KBM-7 (cell line): Measurements from ENCODE around the gene COL13A1.

Experiments
- DNase-seq: peaks from one replicate; pipeline ENCODE4 v3.0.0-alpha.2; 2015
- in situ Hi-C: fragments of 300-500 bp; cut with MboI; formaldehyde crosslinking; loops from 2 replicates; pipeline ENCODE4 v1.14.3; 2020; ENCODE audit warnings: low sequenced_read_pairs, low pct_unique_long_range_greater_than_20kb, mixed read lengths

COL13A1 gene

GRCh38 chr10:69895759-69896158 is 94.1 kb downstream of the COL13A1 start:
- no peak for DNase-seq
- in situ Hi-C loops: no loop called here

DNA sequence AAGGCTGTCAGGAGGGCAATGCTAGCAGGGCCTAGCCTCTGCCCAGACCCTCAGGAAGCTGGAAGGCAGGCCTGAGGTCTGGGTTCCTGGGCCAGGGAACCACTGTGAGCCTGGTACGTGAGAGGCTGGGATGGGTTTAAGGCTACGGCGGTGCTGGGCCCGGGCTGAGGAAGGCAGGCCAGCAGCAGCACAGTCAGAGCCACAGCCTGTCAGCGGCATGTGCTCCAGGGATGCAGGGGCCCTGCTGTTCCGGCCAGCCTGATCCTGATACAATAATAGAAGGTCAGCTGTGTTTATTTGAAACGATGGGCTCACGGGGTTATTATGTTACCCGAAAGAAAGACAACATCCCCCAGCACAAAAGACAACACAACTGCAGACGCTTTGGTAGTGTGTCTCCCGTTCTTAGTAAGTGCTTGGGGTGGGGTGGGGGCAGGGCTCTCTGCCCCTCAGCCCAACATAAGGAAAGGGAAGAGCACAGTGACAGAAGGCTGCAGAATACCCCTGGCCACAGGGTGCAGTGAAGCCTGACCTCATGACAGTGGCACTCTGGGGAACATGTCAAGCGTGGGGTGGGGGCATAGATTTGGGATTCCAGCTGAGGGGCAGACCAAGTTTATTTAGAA is 95.0 kb downstream of the COL13A1 start:
- in situ Hi-C loops: no loop called here
- no peak for DNase-seq

DNA sequence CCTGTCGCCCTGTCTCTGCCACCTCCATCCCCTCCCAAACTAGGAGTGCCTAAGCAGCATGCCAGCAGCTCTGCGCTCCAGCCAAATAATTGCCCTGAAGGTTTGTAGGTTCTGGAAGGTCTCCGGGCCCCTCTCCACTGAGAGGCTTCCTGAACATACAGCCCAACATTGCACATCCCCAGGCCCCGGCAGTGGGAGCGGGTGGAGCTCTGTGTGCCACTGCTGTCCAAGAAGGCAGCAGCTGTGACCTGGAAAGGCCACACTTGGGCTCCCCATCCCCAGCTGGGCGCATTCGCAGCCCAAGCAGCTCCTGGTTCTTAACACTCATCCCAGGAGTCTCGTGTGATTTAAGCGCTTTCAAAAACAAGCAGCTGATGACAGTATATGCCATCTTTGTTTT is 95.7 kb downstream of the COL13A1 start:
- in situ Hi-C loops: no loop called here
- no peak for DNase-seq

DNA sequence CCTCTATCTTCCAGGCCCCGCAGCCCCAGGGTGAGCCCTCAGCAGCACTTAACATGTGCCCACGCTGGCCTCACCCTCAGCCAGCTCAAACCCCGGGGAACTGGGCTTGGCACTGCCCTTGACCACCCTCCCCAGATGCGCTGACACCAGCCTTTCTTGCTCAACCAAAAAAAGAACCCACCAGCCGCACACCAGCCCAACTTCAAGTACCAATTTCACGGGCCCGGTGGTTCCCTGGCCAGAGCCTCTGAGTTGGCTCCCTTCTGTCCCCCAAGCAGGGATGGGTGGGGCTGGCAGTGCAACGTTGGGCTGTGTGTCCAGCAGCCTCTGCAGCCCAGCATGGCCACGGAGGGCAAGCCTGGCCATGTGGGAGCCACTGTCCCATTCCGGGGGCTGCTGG is 96.3 kb downstream of the COL13A1 start:
- in situ Hi-C loops: no loop called here

DNA sequence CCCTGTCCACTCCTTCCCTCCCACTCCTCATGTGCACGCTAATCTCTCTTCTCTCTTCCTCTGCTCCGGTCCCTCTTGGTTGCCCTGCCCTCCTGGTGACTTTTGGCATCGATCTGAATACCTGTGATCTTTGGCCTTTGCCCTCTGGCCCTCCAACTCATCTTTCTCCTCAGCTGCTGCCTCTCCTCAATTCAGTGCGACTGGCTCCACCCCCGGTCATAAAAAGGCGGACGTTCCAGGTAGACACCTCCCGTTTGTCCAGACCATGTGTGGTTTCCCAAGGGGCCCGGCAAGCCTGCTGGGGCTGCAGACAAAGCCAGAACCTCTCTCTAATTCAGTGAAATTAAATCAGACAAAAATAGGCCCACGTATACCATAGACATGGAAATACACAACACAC is 96.8 kb downstream of the COL13A1 start:
- in situ Hi-C loops: no loop called here
- no peak for DNase-seq

More for the DNA sequence above, 96.3 kb downstream of the COL13A1 start:
- DNase-seq: no peak

DNA sequence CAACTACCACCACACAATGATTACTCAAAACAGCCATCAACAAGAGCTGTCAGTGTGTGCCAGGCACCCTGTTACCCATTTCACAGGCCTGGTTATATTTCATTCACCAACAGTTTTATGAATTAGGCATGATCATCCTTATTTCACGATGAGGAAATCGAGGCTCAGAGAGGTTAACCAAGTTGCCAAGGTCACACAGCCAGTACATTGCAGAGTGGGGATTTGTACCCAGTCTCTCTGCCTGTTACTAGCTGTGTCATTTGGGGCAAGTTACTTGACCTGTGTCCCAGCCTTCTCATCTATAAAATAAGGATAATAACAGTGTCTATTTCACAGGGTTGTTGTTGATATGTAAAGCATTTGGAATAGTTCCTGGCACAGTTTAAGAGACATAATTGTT is 97.2 kb downstream of the COL13A1 start:
- no peak for DNase-seq
- in situ Hi-C loops: no loop called here

- in situ Hi-C loops: no loop called here
Measured at GRCh38 chr10:69899727-69900595, 98.3 kb downstream of the COL13A1 start.

GRCh38 chr10:69901022-69901421 is 99.3 kb downstream of the COL13A1 start:
- DNase-seq: no peak
- in situ Hi-C loops: no loop called here

More at GRCh38 chr10:69899727-69900595, 98.3 kb downstream of the COL13A1 start:
- no peak for DNase-seq

- DNase-seq: peak; percentile 26
- in situ Hi-C loops: no loop called here
Measured at GRCh38 chr10:69901628-69902505, 100.2 kb downstream of the COL13A1 start.

GRCh38 chr10:69902835-69903535 is 101.3 kb downstream of the COL13A1 start:
- DNase-seq: no peak
- in situ Hi-C loops: no loop called here

DNA sequence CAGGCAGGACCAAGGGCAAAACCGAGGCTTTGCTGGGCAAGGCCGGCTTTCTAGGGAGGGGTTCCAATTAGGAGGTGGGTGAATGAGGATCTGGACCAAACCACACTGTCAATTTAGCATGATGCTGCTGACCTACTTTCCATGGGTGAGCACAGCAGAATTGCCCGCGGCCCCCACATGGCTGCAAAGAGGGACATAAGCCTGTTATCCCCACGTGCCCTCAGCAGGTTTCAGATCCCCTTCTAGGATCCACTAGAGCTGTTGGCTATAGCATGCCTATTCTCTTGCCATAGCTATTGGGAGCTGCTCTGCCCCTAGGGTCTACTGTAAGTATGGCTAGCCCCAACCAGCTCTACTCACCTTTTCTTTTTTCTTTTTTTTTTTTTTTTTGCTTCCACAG is 102.8 kb downstream of the COL13A1 start:
- no peak for DNase-seq
- in situ Hi-C loops: no loop called here

DNA sequence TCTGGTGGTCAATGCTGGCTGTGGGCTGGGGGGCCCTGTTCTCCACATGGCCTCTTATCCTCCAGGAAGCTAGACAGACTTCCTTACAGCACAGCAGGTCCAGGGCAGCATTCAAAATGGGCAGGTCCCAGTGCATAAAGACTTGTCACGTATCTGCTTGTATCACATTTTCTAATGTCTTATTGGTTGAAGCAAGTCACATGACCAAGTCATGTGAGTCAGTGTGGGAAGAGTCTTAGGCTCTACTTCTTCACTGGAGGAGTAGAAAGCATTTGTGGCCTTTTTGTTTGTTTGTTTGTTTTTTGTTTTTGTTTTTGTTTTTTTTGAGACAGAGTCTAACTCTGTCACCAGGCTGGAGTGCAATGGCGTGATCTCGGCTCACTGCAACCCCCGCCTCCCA is 104.7 kb downstream of the COL13A1 start:
- DNase-seq: no peak
- in situ Hi-C loops: no loop called here

DNA sequence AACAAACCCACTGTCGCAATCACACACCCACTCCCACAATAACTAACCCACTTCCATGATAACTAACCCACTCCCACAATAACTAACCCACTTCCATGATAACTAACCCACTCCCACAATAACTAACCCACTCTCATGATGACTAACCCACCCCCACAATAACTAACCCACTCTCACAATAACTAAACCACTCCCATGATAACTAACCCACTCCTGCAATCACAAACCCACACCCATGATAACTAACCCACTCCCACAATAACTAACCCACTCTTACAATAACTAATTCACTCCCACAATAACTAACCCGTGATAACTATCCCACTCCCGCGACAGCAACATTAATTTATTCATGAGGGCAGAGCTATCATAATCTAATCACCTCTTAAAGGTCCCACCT is 105.8 kb downstream of the COL13A1 start:
- DNase-seq: no peak
- in situ Hi-C loops: no loop called here

DNA sequence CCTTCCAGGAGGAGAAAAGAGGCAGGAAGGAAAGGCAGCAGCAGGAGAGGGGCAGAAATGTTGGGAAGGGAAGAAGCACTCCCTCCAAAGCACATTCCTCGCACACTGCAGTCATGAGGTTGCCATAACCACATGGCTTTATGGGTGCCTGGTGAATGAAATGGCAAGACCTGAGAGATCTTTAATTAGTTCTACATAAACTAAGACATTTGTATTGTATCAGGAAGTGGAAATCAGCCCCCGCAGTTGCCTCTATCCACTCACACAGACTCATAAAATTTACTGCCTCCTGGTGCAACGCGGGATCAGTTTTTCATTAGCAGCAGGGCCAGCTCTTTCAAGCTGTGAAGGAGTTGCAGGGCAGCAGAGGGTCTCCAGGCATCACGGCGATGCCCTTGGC is 106.4 kb downstream of the COL13A1 start:
- no peak for DNase-seq
- in situ Hi-C loops: no loop called here

DNA sequence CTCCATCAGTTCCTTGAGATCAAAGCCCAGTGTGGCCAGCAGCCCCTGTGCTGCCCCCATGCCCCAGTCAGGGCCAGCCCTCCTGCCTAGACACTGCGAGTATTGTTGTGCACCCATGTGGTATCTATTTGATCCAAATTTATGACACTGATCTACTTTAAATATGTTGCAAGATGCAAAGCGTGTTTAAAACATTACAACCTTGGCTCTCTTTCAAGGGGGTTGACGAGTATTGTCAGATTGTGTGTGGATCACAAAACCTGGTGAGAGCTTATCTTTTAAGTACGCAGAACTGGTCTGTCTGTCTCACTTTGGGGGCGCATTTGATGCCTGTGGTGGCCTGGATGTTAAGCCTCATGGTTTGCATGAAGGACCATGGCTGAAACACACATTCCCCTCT is 108.9 kb downstream of the COL13A1 start:
- in situ Hi-C loops: no loop called here
- no peak for DNase-seq

- no peak for DNase-seq
- in situ Hi-C loops: no loop called here
Measured at GRCh38 chr10:69911613-69912528, 110.2 kb downstream of the COL13A1 start.

GRCh38 chr10:69912589-69912988 is 110.9 kb downstream of the COL13A1 start:
- in situ Hi-C loops: no loop called here

More at GRCh38 chr10:69912589-69912988, 110.9 kb downstream of the COL13A1 start:
- no peak for DNase-seq
